Right lobe of liver (tissue), 6 donors: ENCODE data around the gene INKA1. TPM values are rescaled to one million over a fixed set of nuclear protein-coding genes. Genes with fewer than 3 reads are reported as not detected.

Experiments used
- ATAC-seq, 4 donors: fragments of 200-7000 bp; cut with Tn5 transposase; one replicate each; pipeline ENCODE4 v1.9.1; 2020; ENCODE audit warnings: mild to moderate bottlenecking in 4 of 4, moderate library complexity in 4 of 4
- DNase-seq, 3 donors: peaks; one replicate each; pipeline ENCODE4 v3.0.0-alpha.2; 2020
- H3K27ac ChIP-seq, 3 donors: fragments of 200-600 bp; one replicate each; pipeline ENCODE4 v1.8.0; 2022
- H3K27me3 ChIP-seq, 2 donors: fragments of 200-600 bp; one replicate each; pipeline ENCODE4 v1.8.0; 2022
- H3K36me3 ChIP-seq, 4 donors: fragments of 200-600 bp; sonication (generic) in 1 of 4; one replicate each; pipeline versions ENCODE4 v1.5.1 to v1.8.0; 2017 to 2022; ENCODE audit warnings: control low read depth in 1 of 4
- H3K4me1 ChIP-seq, 4 donors: fragments of 200-600 bp; sonication (generic) in 1 of 4; one replicate each; pipeline versions ENCODE4 v1.5.1 to v1.8.0; 2017 to 2022; ENCODE audit warnings: control low read depth in 1 of 4
- H3K4me3 ChIP-seq, 3 donors: fragments of 200-600 bp; one replicate each; pipeline ENCODE4 v1.8.0; 2022
- H3K9me3 ChIP-seq, 4 donors: fragments of 200-600 bp; sonication (generic) in 1 of 4; one replicate each; pipeline versions ENCODE4 v1.5.1 to v1.8.0; 2017 to 2022; ENCODE audit warnings: control low read depth in 1 of 4
- CTCF ChIP-seq, 4 donors: fragments of 200-600 bp in 3 of 4; fragments of 450-650 bp in 1 of 4; IDR thresholded peaks; one replicate each; pipeline versions ENCODE4 v1.5.1 to v1.8.0; 2016 to 2022; ENCODE audit warnings: antibody characterized with exemption in 4 of 4, mild to moderate bottlenecking in 2 of 4
- POLR2A ChIP-seq: fragments of 450-650 bp; IDR thresholded peaks from one replicate; pipeline ENCODE4 v1.6.1; 2017; ENCODE audit warnings: antibody characterized with exemption, mild to moderate bottlenecking
- WGBS: methylation state at CpG from one replicate; pipeline ENCODE4 v1.1.6; 2018; ENCODE audit warnings: low coverage, low lambda C conversion rate; ENCODE audit not compliant: insufficient coverage; ENCODE audit errors: missing lambda C conversion rate; 5-methylcytosine and 5-hydroxymethylcytosine counted together
- intact Hi-C, 2 donors: fragments of 100-400 bp; cut with DNase I; formaldehyde crosslinking; loops; one replicate each; pipeline versions ENCODE4 v1.11.2 to v1.14.1; 2022
- long read RNA-seq: library from polyadenylated mRNA; unstranded; transcript quantifications from one replicate; pipeline ENCODE4 v2.0.0, GENCODE V29; 2019
- total RNA-seq, 6 experiments: library from RNA; depleted of rRNA in 2 of 6; stranded (reverse); fragments of >200 nt in 2 of 6; fragmentation: NEBNext Ultra II Directional in 3 of 6; extraction: Animal tissue kit (Norgen Biotek cat#: 25700) in 3 of 6; gene quantifications; one replicate each; pipeline versions ENCODE4 v1.1.0 to v1.2.4, GENCODE V29; 2016 to 2023
- donor health status: DM: no; HTN: yes; CAD: no.
- donor health status: DM: no; HTN: no; CAD: no.
- donor health status: DM: no; HTN: no; CAD: no.
- donor health status: DM: no; HTN: yes; CAD: no.
- donor health status: DM: no; HTN: yes; CAD: no.

INKA1 gene
- total RNA-seq, result 1 to 10 TPM in 1 of 6 experiments, under 1 TPM in 5; 0.46 to 1.2 (median 0.73) TPM
- long read RNA-seq, result 0 reads

- Histone ChIP-seq H3K27ac (peak within 1 kb of the TSS; percentile 42 to 69 (median 63)), H3K4me3 (peak within 1 kb of the TSS; percentile 67 to 97 (median 69)), H3K9me3 (no peaks in the 10 kb centered on the region), H3K27me3 (no peaks in the 10 kb centered on the region), H3K4me1 (peaks cover 0 to 6% (median 0%) of the 10 kb centered on the region in 4 donors), H3K36me3 (no peaks in the 10 kb centered on the region)
- intact Hi-C loops, result loop anchor here (5.0 to 10.0 kb wide), 3 partner anchors 34 to 102 kb away; partner anchors contain the start of gene MST1R (in 1 of the 2)
- DNase-seq, result peak; percentile 92 to 93 (median 93)
- WGBS, result 0% methylated on average over 28 of the region's 71 CpGs
- TF ChIP-seq CTCF (IDR thresholded peaks at IDR 0.05) (peak; percentile 87 to 92 (median 90)), POLR2A (peak; percentile 46)
- peak; percentile 87 to 91 (median 89) for ATAC-seq
Observed at GRCh38 chr3:49802719-49803464, at the start of gene INKA1. Gene INKA1 (plus strand): TSS chr3:49803261. CDS start chr3:49803393, 132 bp downstream.

GRCh38 chr3:49754536-49754935, 48.5 kb upstream of the INKA1 start:
- Histone ChIP-seq H3K36me3 (no peaks in the 10 kb centered on the region), H3K4me1 (peaks cover 0 to 9% (median 4%) of the 10 kb centered on the region in 4 donors), H3K27ac (no peak overlapping the region), H3K27me3 (no peaks in the 10 kb centered on the region), H3K4me3 (no peak overlapping the region), H3K9me3 (no peaks in the 10 kb centered on the region)
- WGBS, result 87% methylated on average over 1 of the region's 1 CpG
- TF ChIP-seq POLR2A (no peak), CTCF (IDR thresholded peaks at IDR 0.05) (no peak)
- no peak for ATAC-seq
- intact Hi-C loops, result no loop called here
- DNase-seq, result no peak

- H3K9me3 ChIP-seq, result no peaks in the 10 kb centered on the region
- WGBS, result 77% methylated on average over 1 of the region's 1 CpG
- DNase-seq, result no peak
- TF ChIP-seq POLR2A (no peak), CTCF (IDR thresholded peaks at IDR 0.05) (no peak)
- no peak for ATAC-seq
- no peaks in the 10 kb centered on the region for H3K4me1 ChIP-seq
- no peaks in the 10 kb centered on the region for H3K36me3 ChIP-seq
- H3K27ac ChIP-seq, result no peak overlapping the region
- no peak overlapping the region for H3K4me3 ChIP-seq
- no peaks in the 10 kb centered on the region for H3K27me3 ChIP-seq
- intact Hi-C loops, result no loop called here
Observed at GRCh38 chr3:49756036-49756435, 47.0 kb upstream of the INKA1 start.

GRCh38 chr3:49757197-49757596, 45.9 kb upstream of the INKA1 start:
- ATAC-seq (no peak), DNase-seq (no peak)
- TF ChIP-seq CTCF (IDR thresholded peaks at IDR 0.05), result no peak
- TF ChIP-seq POLR2A, result no peak
- WGBS, result 55% methylated on average over 1 of the region's 2 CpGs
- Histone ChIP-seq H3K27ac (no peak overlapping the region), H3K4me1 (no peaks in the 10 kb centered on the region), H3K27me3 (no peaks in the 10 kb centered on the region), H3K4me3 (no peak overlapping the region), H3K9me3 (no peaks in the 10 kb centered on the region), H3K36me3 (no peaks in the 10 kb centered on the region)
- intact Hi-C loops, result no loop called here
